HepG2 (cell line): ENCODE data around the gene TSPAN8. TPM values are rescaled to one million over a fixed set of nuclear protein-coding genes. Genes with fewer than 3 reads are reported as not detected.
A peak's percentile ranks its signal among the peaks of the same experiment; 100 is the strongest.

Source experiments
- ATAC-seq: fragments of 200-7000 bp; cut with Tn5 transposase; 3 replicates; pipeline ENCODE4 v1.9.1; 2020; ENCODE audit warnings: mild to moderate bottlenecking, moderate library complexity
- BruUV-seq: library from RNA; stranded (reverse); fragments of 400-500 nt; replicated peaks from 2 replicates; lab custom pipeline; 2021; lab: Mats Ljungman, UMichigan
- CTCF ChIA-PET: fragments of 300-600 bp; formaldehyde crosslinking; extraction: SDS; loops from one replicate; lab custom pipeline; 2021; ENCODE audit warnings: low total read pairs, inconsistent platforms, low intra/inter-chr PET ratio; lab: Yijun Ruan, JAX
- POLR2A ChIA-PET: fragments of 350-600 bp; sonication (Branson Sonifier 250); formaldehyde crosslinking; loops from one replicate; lab custom pipeline; 2020; ENCODE audit warnings: antibody characterized with exemption, inconsistent platforms; lab: Yijun Ruan, JAX
- DNase-seq: peaks from one replicate; pipeline ENCODE4 v3.0.0-alpha.2; 2015; ENCODE audit warnings: low spot score
- FAIRE-seq: peaks from 3 replicates; lab custom pipeline; 2011; peaks lifted over from hg19 to GRCh38; lab: Jason Lieb, UNC
- H2AFZ ChIP-seq: one replicate; pipeline ENCODE4 v1.6.1; 2011; ENCODE audit warnings: low read length, inconsistent platforms
- H3K27ac ChIP-seq: fragments of 300-600 bp; 3 replicates; pipeline ENCODE4 v1.8.0; 2011; ENCODE audit warnings: mixed run types, mild to moderate bottlenecking, mixed read lengths, low read length, inconsistent platforms; ENCODE audit not compliant: insufficient read depth; ENCODE audit errors: extremely low read length
- H3K27me3 ChIP-seq, 2 experiments: fragments of 200-600 bp in 1 of 2; 2 replicates in 1 of 2; 3 replicates in 1 of 2; pipeline versions ENCODE4 v1.6.0 to v1.8.0; 2011; ENCODE audit warnings: low read length in 2 of 2, mild to moderate bottlenecking in 2 of 2, moderate library complexity in 2 of 2, inconsistent platforms in 1 of 2; ENCODE audit not compliant: insufficient read depth in 2 of 2, control insufficient read depth in 1 of 2
- H3K36me3 ChIP-seq, 2 experiments: fragments of 200-600 bp in 1 of 2; replicated peaks in 1 of 2; 2 replicates in 1 of 2; 3 replicates in 1 of 2; pipeline versions ENCODE4 v1.5.1 to v1.8.0; 2011; ENCODE audit warnings: low read length in 2 of 2, inconsistent platforms in 1 of 2; ENCODE audit not compliant: insufficient read depth in 2 of 2, control insufficient read depth in 1 of 2
- H3K4me1 ChIP-seq: 2 replicates; pipeline ENCODE4 v1.5.1; 2012; ENCODE audit warnings: low read length, inconsistent platforms; ENCODE audit not compliant: insufficient read depth
- H3K4me2 ChIP-seq: 2 replicates; pipeline ENCODE4 v1.6.0; 2011; ENCODE audit warnings: low read depth, low read length, inconsistent platforms
- H3K4me3 ChIP-seq, 3 experiments: fragments of 200-600 bp in 1 of 3; sonication (generic), shearing (Covaris generic) in 1 of 3; replicated peaks in 1 of 3; 2 replicates each; pipeline ENCODE4 v1.5.1; 2011 to 2016; ENCODE audit warnings: low read length in 3 of 3, inconsistent platforms in 2 of 3, low read depth in 2 of 3, mild to moderate bottlenecking in 2 of 3, control low read depth in 1 of 3, mixed read lengths in 1 of 3; ENCODE audit not compliant: insufficient read depth in 1 of 3
- H3K79me2 ChIP-seq: one replicate; pipeline ENCODE4 v1.6.1; 2011; ENCODE audit warnings: low read length, inconsistent platforms; ENCODE audit not compliant: insufficient read depth
- H3K9ac ChIP-seq: 2 replicates; pipeline ENCODE4 v1.6.0; 2011; ENCODE audit warnings: mild to moderate bottlenecking, low read depth, low read length, inconsistent platforms; ENCODE audit not compliant: insufficient read depth
- H3K9me3 ChIP-seq: 2 replicates; pipeline ENCODE4 v1.5.1; 2012; ENCODE audit warnings: mild to moderate bottlenecking, low read length
- H4K20me1 ChIP-seq: 2 replicates; pipeline ENCODE4 v1.6.0; 2011; ENCODE audit warnings: inconsistent platforms, mild to moderate bottlenecking, low read length, moderate library complexity; ENCODE audit not compliant: insufficient read depth
- CEBPB ChIP-seq: IDR thresholded peaks from 2 replicates; pipeline ENCODE4 v1.6.1; 2011; ENCODE audit warnings: low read depth, low read length, improper control_type of control experiment, borderline replicate concordance
- CEBPG ChIP-seq: IDR thresholded peaks from 2 replicates; pipeline ENCODE4 v1.6.1; 2016
- FOSL2 ChIP-seq: sonication (generic); formaldehyde crosslinking; IDR thresholded peaks from 2 replicates; pipeline ENCODE4 v1.4.0; 2020; ENCODE audit warnings: missing genetic modification reagents
- GABPB1 ChIP-seq: IDR thresholded peaks from 2 replicates; pipeline ENCODE4 v1.6.1; 2016; ENCODE audit warnings: mild to moderate bottlenecking, missing genetic modification reagents, moderate library complexity, missing compliant biosample characterization
- HOMEZ ChIP-seq: IDR thresholded peaks from 2 replicates; pipeline ENCODE4 v1.6.1; 2016; ENCODE audit warnings: low read depth
- MAFF ChIP-seq: IDR thresholded peaks from 2 replicates; pipeline ENCODE4 v1.6.1; 2011; ENCODE audit warnings: low read depth, low read length, improper control_type of control experiment
- MIER3 ChIP-seq: IDR thresholded peaks from 2 replicates; pipeline ENCODE4 v1.6.1; 2016; ENCODE audit warnings: missing compliant biosample characterization, borderline replicate concordance
- SOX13 ChIP-seq, 3 experiments: fragments of 450-650 bp in 1 of 3; sonication (generic) in 1 of 3; formaldehyde crosslinking in 1 of 3; IDR thresholded peaks in 2 of 3; conservative IDR thresholded peaks in 1 of 3; 2 replicates each; pipeline versions ENCODE4 v1.5.0 to v1.6.1; 2016 to 2020; ENCODE audit warnings: antibody characterized with exemption in 1 of 3, mild to moderate bottlenecking in 1 of 3, missing compliant biosample characterization in 1 of 3, missing genetic modification reagents in 1 of 3, moderate library complexity in 1 of 3
- TFDP2 ChIP-seq: sonication (generic); formaldehyde crosslinking; IDR thresholded peaks from 2 replicates; pipeline ENCODE4 v1.4.0; 2020; ENCODE audit warnings: missing genetic modification reagents
- THYN1 ChIP-seq: sonication (generic); formaldehyde crosslinking; IDR thresholded peaks from 2 replicates; pipeline ENCODE4 v1.8.1; 2023; ENCODE audit warnings: low read depth, mild to moderate bottlenecking, moderate library complexity, missing genetic modification reagents, borderline replicate concordance
- ZHX2 ChIP-seq, 2 experiments: sonication (generic) in 1 of 2; formaldehyde crosslinking in 1 of 2; IDR thresholded peaks; 2 replicates each; pipeline versions ENCODE4 v1.6.1 to v1.9.0; 2014 to 2022; ENCODE audit warnings: antibody characterized with exemption in 1 of 2, borderline replicate concordance in 1 of 2, inconsistent platforms in 1 of 2, low read depth in 1 of 2, missing genetic modification reagents in 1 of 2
- WGBS: methylation state at CpG from one replicate; pipeline ENCODE4 v1.1.6; 2017; ENCODE audit warnings: low lambda C conversion rate; 5-methylcytosine and 5-hydroxymethylcytosine counted together
- in situ Hi-C: cut with HindIII; loops from 2 replicates; pipeline ENCODE4 v1.10.0; 2017; ENCODE audit warnings: low pct_unique_long_range_greater_than_20kb; ENCODE audit not compliant: extremely low pct_ligation_motif_present
- intact Hi-C: fragments of 100-400 bp; cut with micrococcal nuclease; formaldehyde crosslinking; loops from one replicate; pipeline ENCODE4 v1.10.0; 2022; ENCODE audit not compliant: unreplicated experiment
- polyA plus RNA-seq, 8 experiments: library from polyadenylated mRNA; depleted of rRNA in 3 of 8; stranded (reverse) in 7 of 8; unstranded in 1 of 8; fragments of >200 nt; fragmentation: Illumina TruSeq in 4 of 8; extraction: Trizol in 4 of 8; gene quantifications; 2 replicates each; pipeline versions ENCODE4 v1.2.1 to v1.2.3, GENCODE V29; 2011 to 2016; ENCODE audit warnings: low read depth in 4 of 8, missing spikeins in 1 of 8, mixed read lengths in 1 of 8; ENCODE audit not compliant: insufficient read depth in 1 of 8
- total RNA-seq, 5 experiments: library from RNA; depleted of rRNA; stranded (reverse); fragments of >200 nt; fragmentation: Illumina TruSeq; extraction: Trizol; gene quantifications; 2 replicates each; pipeline ENCODE4 v1.2.3, GENCODE V29; 2016; ENCODE audit warnings: low read depth in 1 of 5

Gene TSPAN8
- total and polyA plus RNA-seq, 2 of the 13 experiments (the other 11 are each of a cell fraction or from before 2014, with no cell fraction given): 3.4 to 3.9 TPM

DNA sequence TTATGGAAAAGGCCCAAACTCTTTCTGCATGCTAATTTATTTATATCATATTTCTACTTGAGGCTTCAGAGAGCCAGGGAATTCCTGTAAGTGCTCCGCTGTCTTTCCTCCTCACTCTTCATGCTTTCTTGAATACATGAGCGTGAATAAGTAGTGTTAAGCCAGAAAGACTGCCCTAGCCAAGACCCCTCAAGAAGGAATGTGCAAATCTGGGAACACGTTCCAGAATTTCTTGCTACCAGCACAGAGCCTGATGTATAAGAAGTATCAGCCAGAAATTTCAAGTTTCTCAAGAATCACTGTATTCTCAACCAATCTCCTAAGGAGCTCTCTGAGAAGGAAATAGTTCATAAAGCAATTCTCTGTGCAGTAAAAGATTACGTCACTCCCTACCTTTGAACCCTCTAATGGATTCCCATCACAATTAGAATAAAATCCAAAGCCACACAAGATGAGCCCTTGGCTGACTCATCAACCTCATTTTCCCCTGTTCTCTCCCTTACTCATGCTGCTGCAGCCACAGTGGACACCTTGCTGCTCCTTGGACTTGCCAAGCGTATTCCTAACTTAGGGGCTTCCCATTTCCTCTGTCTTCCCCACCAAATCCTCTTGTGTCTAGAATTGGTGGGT, 6.9 kb upstream of the TSPAN8 start:
- H2AFZ ChIP-seq: no peak overlapping the region
- H3K79me2 ChIP-seq: no peaks in the 10 kb centered on the region
- H3K27me3 ChIP-seq: no peaks in the 10 kb centered on the region
- H3K4me3 ChIP-seq: no peak overlapping the region
- in situ Hi-C loops: loop anchor here (5.0 kb wide), 1 partner anchor 273 kb away; the partner anchor contains the start of gene LGR5
- CTCF ChIA-PET: no interaction called here
- no peaks in the 10 kb centered on the region for H4K20me1 ChIP-seq
- no peak for ATAC-seq
- peaks cover 77% of the 10 kb centered on the region for H3K4me1 ChIP-seq
- no peaks in the 10 kb centered on the region for H3K36me3 ChIP-seq
- TF ChIP-seq ZHX2 (IDR thresholded peaks at IDR 0.05; ENCODE audit: low read depth): no peak
- no peak for TF ChIP-seq ZHX2 (CRISPR knock-in tag; IDR thresholded peaks at IDR 0.05; ENCODE audit: borderline replicate concordance)
- TF ChIP-seq THYN1 (CRISPR knock-in tag): no peak
- TF ChIP-seq HOMEZ (CRISPR knock-in tag): 0 out of 2 replicates have a peak, but pooled peaks have one; percentile 9
- peak; percentile 37; the same call in 1 of the 2 replicates for TF ChIP-seq CEBPB
- no peak for TF ChIP-seq GABPB1 (CRISPR knock-in tag)
- no peak for TF ChIP-seq SOX13 (IDR thresholded peaks at IDR 0.05)
- peak in 1 of 2 experiments; percentile 2; a peak in 1 of 4 replicates for TF ChIP-seq SOX13 (CRISPR knock-in tag; conservative IDR thresholded peaks at IDR 0.05 in 1 of 2, IDR thresholded peaks at IDR 0.05 in 1 of 2)
- TF ChIP-seq MIER3 (CRISPR knock-in tag): no peak
- 0 out of 2 replicates have a peak, but pooled peaks have one; percentile 13 for TF ChIP-seq CEBPG (CRISPR knock-in tag)
- no peak for TF ChIP-seq MAFF
- TF ChIP-seq TFDP2 (CRISPR knock-in tag): no peak
- TF ChIP-seq FOSL2 (CRISPR knock-in tag): peak; percentile 73
- TF ChIP-seq, all 625 proteins: peak for 5
- POLR2A ChIA-PET: interaction anchor here (1.1 kb wide), 1 partner anchor 276 kb away, joined by 3 read pairs; no protein-coding TSS in a partner anchor
- H3K9me3 ChIP-seq: no peaks in the 10 kb centered on the region
- DNase-seq (peak; percentile 47), FAIRE-seq (no peak)
- intact Hi-C loops: no loop called here
- WGBS: 95% methylated on average over 5 of the region's 5 CpGs
- peak overlapping the region; percentile 99 for H3K27ac ChIP-seq
- H3K9ac ChIP-seq: no peak overlapping the region
- no peak overlapping the region for H3K4me2 ChIP-seq
- no TSS peak for BruUV-seq
